Measurements from ENCODE around the gene GYS2. TPM values are rescaled to one million over a fixed set of nuclear protein-coding genes. Genes with fewer than 3 reads are reported as not detected.

GYS2 gene
- under 1 TPM in 1 of 4 donors, not detected in 3; 0.16 TPM for total RNA-seq

- 78 to 79% methylated on average over 3 to 7 of the region's 7 CpGs for WGBS, 2 donors (ENCODE audit: low coverage in 1 of 2)
- in situ Hi-C loops (cut with MboI; ENCODE audit: low pct_ligation_motif_present in 1 of 4, low pct_unique_long_range_greater_than_20kb in 1 of 4, low sequenced_read_pairs in 3 of 4): no loop called here
Measured at GRCh38 chr12:21604245-21605101, at the start of gene GYS2. Gene GYS2 (minus strand): TSS chr12:21604847. CDS start chr12:21604592, 255 bp downstream.

GRCh38 chr12:21651821-21652220 is 47.2 kb upstream of the GYS2 start:
- peaks cover 0 to 21% (median 16%) of the 10 kb centered on the region in 4 donors for H3K4me1 ChIP-seq
- DNase-seq: no peak
- in situ Hi-C loops (cut with MboI; ENCODE audit: low pct_ligation_motif_present in 1 of 4, low pct_unique_long_range_greater_than_20kb in 1 of 4, low sequenced_read_pairs in 3 of 4) (no loop called here), intact Hi-C loops (cut with DNase I; ENCODE audit: low total_unique reads) (no loop called here)
- 88 to 90% methylated on average over 1 of the region's 1 CpG for WGBS, 2 donors (ENCODE audit: low coverage in 1 of 2)
- TF ChIP-seq POLR2AphosphoS5 (IDR thresholded peaks at IDR 0.05) (no peak), EP300 (IDR thresholded peaks at IDR 0.05; ENCODE audit: low read depth) (no peak), POLR2A (IDR thresholded peaks at IDR 0.05) (no peak)
- TF ChIP-seq, protein P1, sequence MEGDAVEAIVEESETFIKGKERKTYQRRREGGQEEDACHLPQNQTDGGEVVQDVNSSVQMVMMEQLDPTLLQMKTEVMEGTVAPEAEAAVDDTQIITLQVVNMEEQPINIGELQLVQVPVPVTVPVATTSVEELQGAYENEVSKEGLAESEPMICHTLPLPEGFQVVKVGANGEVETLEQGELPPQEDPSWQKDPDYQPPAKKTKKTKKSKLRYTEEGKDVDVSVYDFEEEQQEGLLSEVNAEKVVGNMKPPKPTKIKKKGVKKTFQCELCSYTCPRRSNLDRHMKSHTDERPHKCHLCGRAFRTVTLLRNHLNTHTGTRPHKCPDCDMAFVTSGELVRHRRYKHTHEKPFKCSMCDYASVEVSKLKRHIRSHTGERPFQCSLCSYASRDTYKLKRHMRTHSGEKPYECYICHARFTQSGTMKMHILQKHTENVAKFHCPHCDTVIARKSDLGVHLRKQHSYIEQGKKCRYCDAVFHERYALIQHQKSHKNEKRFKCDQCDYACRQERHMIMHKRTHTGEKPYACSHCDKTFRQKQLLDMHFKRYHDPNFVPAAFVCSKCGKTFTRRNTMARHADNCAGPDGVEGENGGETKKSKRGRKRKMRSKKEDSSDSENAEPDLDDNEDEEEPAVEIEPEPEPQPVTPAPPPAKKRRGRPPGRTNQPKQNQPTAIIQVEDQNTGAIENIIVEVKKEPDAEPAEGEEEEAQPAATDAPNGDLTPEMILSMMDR (IDR thresholded peaks at IDR 0.05): no peak
- no peak overlapping the region for H3K4me3 ChIP-seq
- H3K27me3 ChIP-seq: no peaks in the 10 kb centered on the region
- H3K36me3 ChIP-seq: peaks cover 0 to 17% (median 4%) of the 10 kb centered on the region in 4 donors
- no peaks in the 10 kb centered on the region for H3K9me3 ChIP-seq
- no peak overlapping the region for H3K27ac ChIP-seq

More at GRCh38 chr12:21604245-21605101, at the start of gene GYS2:
- intact Hi-C loops (cut with DNase I; ENCODE audit: low total_unique reads): no loop called here
- Histone ChIP-seq H3K9me3 (no peaks in the 10 kb centered on the region), H3K4me3 (no peak within 1 kb of the TSS), H3K27ac (no peak within 1 kb of the TSS), H3K36me3 (no peaks in the 10 kb centered on the region), H3K27me3 (no peaks in the 10 kb centered on the region), H3K4me1 (no peaks in the 10 kb centered on the region)
- no peak for DNase-seq
- no peak for TF ChIP-seq POLR2A (IDR thresholded peaks at IDR 0.05)
- TF ChIP-seq, protein P1 (IDR thresholded peaks at IDR 0.05): no peak

DNA sequence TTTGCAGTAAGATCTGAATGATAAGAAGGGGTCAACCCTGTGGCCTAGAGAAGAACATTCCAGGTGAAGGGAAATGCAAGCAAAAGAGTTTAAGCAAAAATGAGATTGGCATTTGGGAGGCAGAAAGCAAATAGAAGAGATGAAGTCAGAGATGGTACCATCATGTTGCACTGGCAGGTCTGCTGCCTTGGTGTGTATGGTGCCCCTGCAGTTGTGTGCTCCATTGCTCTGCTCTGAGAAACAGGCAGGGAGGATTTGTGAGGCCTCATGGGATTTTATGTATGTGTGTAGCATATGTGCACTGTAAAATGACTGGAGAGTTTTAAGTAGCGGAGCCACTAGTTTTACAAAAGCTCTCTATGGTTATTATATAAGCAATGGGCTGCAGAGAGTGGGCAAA is 46.4 kb upstream of the GYS2 start:
- peaks cover 0 to 26% (median 6%) of the 10 kb centered on the region in 4 donors for H3K36me3 ChIP-seq

DNA sequence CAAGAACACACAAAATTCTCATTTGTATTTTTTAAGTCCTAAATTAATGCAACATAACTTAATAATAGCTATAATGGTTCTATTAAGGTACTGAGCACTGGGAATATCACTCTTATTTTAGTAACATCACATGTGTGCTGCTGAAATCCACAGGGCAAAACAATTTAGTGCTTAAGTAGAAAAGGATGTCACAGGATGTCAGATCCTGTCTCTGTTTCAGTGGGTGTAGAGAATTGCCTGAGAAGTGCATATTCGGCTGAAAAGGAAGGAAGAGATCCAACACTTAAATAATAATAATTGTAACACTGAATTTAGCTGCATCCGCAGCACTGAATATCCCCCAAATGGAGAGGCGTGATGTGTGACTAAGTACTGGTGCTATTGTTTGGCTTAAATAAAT is 44.4 kb upstream of the GYS2 start:
- no peak overlapping the region for H3K27ac ChIP-seq
- no peak for DNase-seq
- TF ChIP-seq POLR2A (IDR thresholded peaks at IDR 0.05) (no peak), EP300 (IDR thresholded peaks at IDR 0.05; ENCODE audit: low read depth) (no peak), POLR2AphosphoS5 (IDR thresholded peaks at IDR 0.05) (no peak)
- TF ChIP-seq, protein P1 (IDR thresholded peaks at IDR 0.05): no peak
- intact Hi-C loops (cut with DNase I; ENCODE audit: low total_unique reads) (no loop called here), in situ Hi-C loops (cut with MboI; ENCODE audit: low pct_ligation_motif_present in 1 of 4, low pct_unique_long_range_greater_than_20kb in 1 of 4, low sequenced_read_pairs in 3 of 4) (no loop called here)
- 55 to 63% methylated on average over 3 of the region's 3 CpGs for WGBS, 2 donors (ENCODE audit: low coverage in 1 of 2)
- peaks cover 0 to 7% (median 0%) of the 10 kb centered on the region in 4 donors for H3K4me1 ChIP-seq
- H3K27me3 ChIP-seq: no peaks in the 10 kb centered on the region
- H3K36me3 ChIP-seq: peaks cover 0 to 41% (median 9%) of the 10 kb centered on the region in 4 donors
- no peaks in the 10 kb centered on the region for H3K9me3 ChIP-seq
- H3K4me3 ChIP-seq: no peak overlapping the region

More for the DNA sequence above, 46.4 kb upstream of the GYS2 start:
- no peak for TF ChIP-seq POLR2AphosphoS5 (IDR thresholded peaks at IDR 0.05)
- no peak for TF ChIP-seq POLR2A (IDR thresholded peaks at IDR 0.05)
- no peak for TF ChIP-seq EP300 (IDR thresholded peaks at IDR 0.05; ENCODE audit: low read depth)
- TF ChIP-seq, protein P1 (IDR thresholded peaks at IDR 0.05): no peak
- WGBS, 2 donors (ENCODE audit: low coverage in 1 of 2): 89 to 97% methylated on average over 1 of the region's 1 CpG
- intact Hi-C loops (cut with DNase I; ENCODE audit: low total_unique reads) (no loop called here), in situ Hi-C loops (cut with MboI; ENCODE audit: low pct_ligation_motif_present in 1 of 4, low pct_unique_long_range_greater_than_20kb in 1 of 4, low sequenced_read_pairs in 3 of 4) (no loop called here)
- Histone ChIP-seq H3K4me3 (no peak overlapping the region), H3K27ac (no peak overlapping the region), H3K27me3 (no peaks in the 10 kb centered on the region), H3K4me1 (peaks cover 0 to 13% (median 9%) of the 10 kb centered on the region in 4 donors), H3K9me3 (no peaks in the 10 kb centered on the region)
- no peak for DNase-seq
